ENCODE data around the gene E2F4.

E2F4 gene

GRCh38 chr16:67238806-67239470, 47.0 kb downstream of the E2F4 start:
- no peak overlapping the region for H3K18ac ChIP-seq (ENCODE audit: low read length)
- H3K4ac ChIP-seq (ENCODE audit: low read length), result no peak overlapping the region
- H3K4me3 ChIP-seq (ENCODE audit: low read length in 2 of 2), result no peak overlapping the region
- H3K4me2 ChIP-seq (ENCODE audit: insufficient read depth, low read length, poor library complexity, severe bottlenecking), result no peak overlapping the region
- no peaks in the 10 kb centered on the region for H3K27me3 ChIP-seq (ENCODE audit: control insufficient read depth in 3 of 3, insufficient read depth in 3 of 3, low read depth in 1 of 3, low read length in 3 of 3)
- no CpG with 5 or more reads among the region's 9 CpGs for WGBS, 2 donors (ENCODE audit: extremely low coverage in 2 of 2, insufficient read length in 2 of 2, insufficient replicate concordance in 1 of 2)
- H2AK5ac ChIP-seq (ENCODE audit: low read depth, low read length), result no peak overlapping the region
- no peak overlapping the region for H2BK15ac ChIP-seq (ENCODE audit: low read length)
- no peak overlapping the region for H4K8ac ChIP-seq (ENCODE audit: low read depth, low read length)
- no peak overlapping the region for H3K27ac ChIP-seq (replicated peaks; ENCODE audit: low read length)
- H2BK5ac ChIP-seq (ENCODE audit: low read length), result no peak overlapping the region
- DNase-seq (ENCODE audit: low spot score), result no peak
- H3K79me1 ChIP-seq (ENCODE audit: low read depth, low read length), result no peaks in the 10 kb centered on the region
- no peak overlapping the region for H3K14ac ChIP-seq (ENCODE audit: low read length)
- no peak overlapping the region for H3K23ac ChIP-seq (ENCODE audit: low read depth, low read length, poor library complexity)
- H3K9me3 ChIP-seq (replicated peaks in 1 of 2; ENCODE audit: control insufficient read depth in 2 of 2, insufficient read depth in 1 of 2, low read depth in 1 of 2, low read length in 2 of 2), result no peaks in the 10 kb centered on the region
- peaks cover 4 to 9% of the 10 kb centered on the region in 2 donors for H3K4me1 ChIP-seq (ENCODE audit: control insufficient read depth in 2 of 2, insufficient read depth in 1 of 2, low read depth in 1 of 2, low read length in 2 of 2)
- H2BK12ac ChIP-seq (ENCODE audit: low read length), result no peak overlapping the region
- no peak overlapping the region for H4K91ac ChIP-seq (ENCODE audit: low read depth, low read length, poor library complexity)
- H3K9ac ChIP-seq (ENCODE audit: low read depth, low read length, poor library complexity), result no peak overlapping the region
- H2AFZ ChIP-seq (ENCODE audit: low read length), result no peak overlapping the region
- H3K36me3 ChIP-seq (replicated peaks in 1 of 2; ENCODE audit: control insufficient read depth in 2 of 2, insufficient read depth in 2 of 2, low read length in 2 of 2), result peaks cover 10 to 53% of the 10 kb centered on the region in 2 donors
- H2BK120ac ChIP-seq (ENCODE audit: low read depth, low read length), result no peak overlapping the region

DNA sequence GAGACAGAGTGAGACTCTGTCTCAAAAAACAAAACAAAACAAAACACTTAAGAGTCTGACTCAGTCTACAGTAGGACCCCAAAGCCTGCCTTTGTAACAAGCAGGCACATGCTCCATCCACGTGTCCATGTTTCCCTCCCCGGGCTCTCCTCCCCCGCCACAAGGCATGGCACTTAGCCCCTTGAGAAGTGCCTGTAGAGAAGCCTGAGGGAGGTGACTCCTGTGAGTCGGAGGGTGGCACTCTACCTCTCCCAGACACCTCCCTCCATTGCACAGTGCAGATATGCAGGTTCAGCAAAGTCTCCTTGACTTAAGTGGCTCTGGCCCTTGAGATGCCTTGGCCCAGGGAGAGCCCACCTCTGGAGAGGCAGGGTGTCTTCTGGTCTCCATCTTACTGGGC, 48.6 kb downstream of the E2F4 start:
- Histone ChIP-seq H3K4me3 (ENCODE audit: low read length in 2 of 2) (no peak overlapping the region), H3K27ac (replicated peaks; ENCODE audit: low read length) (no peak overlapping the region), H2BK5ac (ENCODE audit: low read length) (peak overlapping the region; percentile 88), H2BK120ac (ENCODE audit: low read depth, low read length) (no peak overlapping the region), H4K8ac (ENCODE audit: low read depth, low read length) (no peak overlapping the region), H3K9ac (ENCODE audit: low read depth, low read length, poor library complexity) (no peak overlapping the region), H3K9me3 (replicated peaks in 1 of 2; ENCODE audit: control insufficient read depth in 2 of 2, insufficient read depth in 1 of 2, low read depth in 1 of 2, low read length in 2 of 2) (no peaks in the 10 kb centered on the region), H3K79me1 (ENCODE audit: low read depth, low read length) (no peaks in the 10 kb centered on the region), H2AK5ac (ENCODE audit: low read depth, low read length) (no peak overlapping the region), H3K23ac (ENCODE audit: low read depth, low read length, poor library complexity) (no peak overlapping the region), H4K91ac (ENCODE audit: low read depth, low read length, poor library complexity) (no peak overlapping the region), H3K4me1 (ENCODE audit: control insufficient read depth in 2 of 2, insufficient read depth in 1 of 2, low read depth in 1 of 2, low read length in 2 of 2) (peaks cover 11 to 14% of the 10 kb centered on the region in 2 donors), H2BK15ac (ENCODE audit: low read length) (no peak overlapping the region), H3K4ac (ENCODE audit: low read length) (no peak overlapping the region), H2BK12ac (ENCODE audit: low read length) (no peak overlapping the region), H2AFZ (ENCODE audit: low read length) (no peak overlapping the region), H3K14ac (ENCODE audit: low read length) (no peak overlapping the region), H3K18ac (ENCODE audit: low read length) (no peak overlapping the region), H3K4me2 (ENCODE audit: insufficient read depth, low read length, poor library complexity, severe bottlenecking) (no peak overlapping the region), H3K36me3 (replicated peaks in 1 of 2; ENCODE audit: control insufficient read depth in 2 of 2, insufficient read depth in 2 of 2, low read length in 2 of 2) (peaks cover 10 to 41% of the 10 kb centered on the region in 2 donors), H3K27me3 (ENCODE audit: control insufficient read depth in 3 of 3, insufficient read depth in 3 of 3, low read depth in 1 of 3, low read length in 3 of 3) (no peaks in the 10 kb centered on the region)
- no CpG with 5 or more reads among the region's 4 CpGs for WGBS, 2 donors (ENCODE audit: extremely low coverage in 2 of 2, insufficient read length in 2 of 2, insufficient replicate concordance in 1 of 2)
- no peak for DNase-seq (ENCODE audit: low spot score)

DNA sequence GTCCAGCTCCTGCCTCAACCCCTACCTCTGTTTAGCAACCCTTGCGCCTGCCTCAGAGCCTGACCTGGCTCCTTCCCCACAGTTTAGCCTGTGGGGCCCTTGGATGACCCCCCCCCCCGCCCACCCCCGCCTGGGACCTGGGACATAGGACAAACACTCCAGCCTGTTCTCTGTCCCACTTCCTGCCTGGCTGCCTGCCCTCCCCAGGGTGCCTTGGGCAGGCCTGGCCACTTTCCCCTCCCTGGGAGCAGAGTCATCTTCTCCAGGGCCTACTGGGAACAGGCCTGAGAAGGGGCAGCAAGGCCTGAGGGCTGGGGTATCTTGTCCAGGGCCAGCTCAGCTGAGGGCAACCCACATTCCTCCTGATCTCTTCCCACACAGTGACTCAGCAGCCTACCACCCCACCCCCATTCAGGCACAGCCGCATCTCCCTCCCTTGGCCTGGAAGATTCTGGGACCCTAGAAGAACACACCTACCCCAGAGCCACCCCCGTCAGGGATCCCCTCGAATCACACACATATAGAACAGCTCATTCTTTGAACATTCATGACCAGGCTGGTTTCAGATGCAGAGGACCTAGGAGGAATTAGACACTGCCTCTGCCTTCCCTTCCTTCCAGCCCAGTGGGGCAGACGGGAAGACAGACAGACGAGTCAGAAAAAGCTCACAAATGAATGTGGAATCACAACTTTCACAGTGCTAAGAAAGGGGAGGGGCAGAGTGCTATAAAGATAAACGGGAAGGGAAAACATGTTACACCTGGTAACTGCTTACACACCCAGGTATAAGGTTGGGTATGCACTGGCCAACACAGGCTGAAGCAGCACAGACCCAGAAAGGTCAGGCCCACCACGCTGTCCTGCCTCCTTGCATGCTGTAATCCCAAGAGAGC, 49.3 kb downstream of the E2F4 start:
- H3K9ac ChIP-seq (ENCODE audit: low read depth, low read length, poor library complexity), result peak overlapping the region; percentile 31
- peaks cover 8 to 33% of the 10 kb centered on the region in 2 donors for H3K36me3 ChIP-seq (replicated peaks in 1 of 2; ENCODE audit: control insufficient read depth in 2 of 2, insufficient read depth in 2 of 2, low read length in 2 of 2)
- H2BK5ac ChIP-seq (ENCODE audit: low read length), result no peak overlapping the region
- no peak overlapping the region for H3K4ac ChIP-seq (ENCODE audit: low read length)
- H4K8ac ChIP-seq (ENCODE audit: low read depth, low read length), result no peak overlapping the region
- H4K91ac ChIP-seq (ENCODE audit: low read depth, low read length, poor library complexity), result no peak overlapping the region
- no peak overlapping the region for H2AFZ ChIP-seq (ENCODE audit: low read length)
- H3K14ac ChIP-seq (ENCODE audit: low read length), result no peak overlapping the region
- H2BK120ac ChIP-seq (ENCODE audit: low read depth, low read length), result no peak overlapping the region
- no peak overlapping the region for H3K4me2 ChIP-seq (ENCODE audit: insufficient read depth, low read length, poor library complexity, severe bottlenecking)
- H3K27me3 ChIP-seq (ENCODE audit: control insufficient read depth in 3 of 3, insufficient read depth in 3 of 3, low read depth in 1 of 3, low read length in 3 of 3), result no peaks in the 10 kb centered on the region
- H3K27ac ChIP-seq (replicated peaks; ENCODE audit: low read length), result no peak overlapping the region
- no peaks in the 10 kb centered on the region for H3K9me3 ChIP-seq (replicated peaks in 1 of 2; ENCODE audit: control insufficient read depth in 2 of 2, insufficient read depth in 1 of 2, low read depth in 1 of 2, low read length in 2 of 2)
- H2BK15ac ChIP-seq (ENCODE audit: low read length), result no peak overlapping the region
- H3K18ac ChIP-seq (ENCODE audit: low read length), result no peak overlapping the region
- H3K79me1 ChIP-seq (ENCODE audit: low read depth, low read length), result no peaks in the 10 kb centered on the region
- no peak overlapping the region for H2AK5ac ChIP-seq (ENCODE audit: low read depth, low read length)
- DNase-seq (ENCODE audit: low spot score), result no peak
- peaks cover 14 to 17% of the 10 kb centered on the region in 2 donors for H3K4me1 ChIP-seq (ENCODE audit: control insufficient read depth in 2 of 2, insufficient read depth in 1 of 2, low read depth in 1 of 2, low read length in 2 of 2)
- H2BK12ac ChIP-seq (ENCODE audit: low read length), result no peak overlapping the region
- no peak overlapping the region for H3K4me3 ChIP-seq (ENCODE audit: low read length in 2 of 2)
- peak overlapping the region; percentile 39 for H3K23ac ChIP-seq (ENCODE audit: low read depth, low read length, poor library complexity)
- WGBS, 2 donors (ENCODE audit: extremely low coverage in 2 of 2, insufficient read length in 2 of 2, insufficient replicate concordance in 1 of 2), result no CpG with 5 or more reads among the region's 10 CpGs

GRCh38 chr16:67242138-67242730, 50.3 kb downstream of the E2F4 start:
- Histone ChIP-seq H3K14ac (ENCODE audit: low read length) (no peak overlapping the region), H4K8ac (ENCODE audit: low read depth, low read length) (no peak overlapping the region), H3K27ac (replicated peaks; ENCODE audit: low read length) (no peak overlapping the region), H3K23ac (ENCODE audit: low read depth, low read length, poor library complexity) (peak overlapping the region; percentile 29), H3K4me2 (ENCODE audit: insufficient read depth, low read length, poor library complexity, severe bottlenecking) (no peak overlapping the region), H2BK12ac (ENCODE audit: low read length) (peak overlapping the region; percentile 0), H3K36me3 (replicated peaks in 1 of 2; ENCODE audit: control insufficient read depth in 2 of 2, insufficient read depth in 2 of 2, low read length in 2 of 2) (peaks cover 3 to 25% of the 10 kb centered on the region in 2 donors), H3K18ac (ENCODE audit: low read length) (no peak overlapping the region), H3K9me3 (replicated peaks in 1 of 2; ENCODE audit: control insufficient read depth in 2 of 2, insufficient read depth in 1 of 2, low read depth in 1 of 2, low read length in 2 of 2) (no peaks in the 10 kb centered on the region), H2AK5ac (ENCODE audit: low read depth, low read length) (no peak overlapping the region), H2AFZ (ENCODE audit: low read length) (no peak overlapping the region), H3K79me1 (ENCODE audit: low read depth, low read length) (no peaks in the 10 kb centered on the region), H4K91ac (ENCODE audit: low read depth, low read length, poor library complexity) (no peak overlapping the region), H2BK120ac (ENCODE audit: low read depth, low read length) (no peak overlapping the region), H3K9ac (ENCODE audit: low read depth, low read length, poor library complexity) (no peak overlapping the region), H3K27me3 (ENCODE audit: control insufficient read depth in 3 of 3, insufficient read depth in 3 of 3, low read depth in 1 of 3, low read length in 3 of 3) (no peaks in the 10 kb centered on the region), H3K4me3 (ENCODE audit: low read length in 2 of 2) (no peak overlapping the region), H2BK15ac (ENCODE audit: low read length) (no peak overlapping the region), H3K4me1 (ENCODE audit: control insufficient read depth in 2 of 2, insufficient read depth in 1 of 2, low read depth in 1 of 2, low read length in 2 of 2) (peaks cover 14 to 17% of the 10 kb centered on the region in 2 donors), H2BK5ac (ENCODE audit: low read length) (no peak overlapping the region), H3K4ac (ENCODE audit: low read length) (no peak overlapping the region)
- WGBS, 2 donors (ENCODE audit: extremely low coverage in 2 of 2, insufficient read length in 2 of 2, insufficient replicate concordance in 1 of 2), result no CpG with 5 or more reads among the region's 4 CpGs
- no peak for DNase-seq (ENCODE audit: low spot score)

Data from neuronal stem cell (in vitro differentiated cells).